SK-N-DZ (cell line): ENCODE measurements around the gene FMO3.

Experiments used
- DNase-seq: peaks from one replicate; pipeline ENCODE4 v3.0.0-alpha.2; 2015; ENCODE audit warnings: low spot score

The FMO3 gene

DNA sequence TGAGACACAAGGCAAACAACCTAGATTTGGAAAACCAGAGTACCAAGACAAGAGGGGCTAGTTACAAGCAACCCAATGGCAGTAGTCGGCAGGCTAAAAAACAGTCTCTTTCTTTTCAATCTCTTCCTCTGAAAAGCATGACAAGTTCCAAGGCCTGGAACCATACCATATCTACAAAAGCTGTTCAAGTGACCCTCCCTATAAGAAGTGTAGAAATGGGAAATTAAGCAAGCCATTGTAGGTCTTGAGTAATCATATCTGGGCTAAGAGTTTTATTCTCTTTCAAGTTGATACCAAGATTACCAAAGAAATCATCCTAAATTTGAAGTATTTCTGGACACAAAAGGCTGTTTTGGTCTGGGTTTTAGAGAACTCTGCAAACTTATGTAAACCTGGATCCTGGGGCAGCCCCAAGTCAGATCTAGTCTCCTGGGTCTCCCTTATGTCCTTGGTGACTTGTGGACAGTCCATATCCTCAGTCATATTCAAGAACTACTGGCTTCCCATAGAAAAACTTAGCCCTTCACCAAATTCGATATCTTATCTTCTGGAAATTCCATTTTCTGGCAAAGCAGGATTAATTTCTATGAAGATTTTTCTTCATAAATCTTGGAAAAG, 24.7 kb downstream of the FMO3 start:
- DNase-seq = no peak

DNA sequence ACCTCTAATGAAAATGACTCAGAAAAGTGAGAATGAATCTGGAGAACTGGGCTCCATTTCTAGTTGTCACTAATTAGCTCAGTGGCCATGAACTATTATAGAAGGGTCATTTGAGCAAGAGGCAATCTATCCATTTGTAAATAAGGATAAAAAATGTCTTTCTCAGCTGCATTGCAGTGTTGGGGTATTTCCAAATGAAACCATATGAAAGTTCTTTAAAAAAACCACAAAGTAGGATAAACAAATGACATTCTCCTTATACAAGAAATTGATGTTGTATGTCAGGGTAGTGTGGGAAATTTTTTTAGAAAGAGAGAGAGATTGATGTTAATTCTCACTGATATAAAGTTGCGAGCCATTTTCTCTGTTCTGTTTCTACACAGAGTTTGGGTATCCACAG, 26.0 kb downstream of the FMO3 start:
- no peak for DNase-seq

DNA sequence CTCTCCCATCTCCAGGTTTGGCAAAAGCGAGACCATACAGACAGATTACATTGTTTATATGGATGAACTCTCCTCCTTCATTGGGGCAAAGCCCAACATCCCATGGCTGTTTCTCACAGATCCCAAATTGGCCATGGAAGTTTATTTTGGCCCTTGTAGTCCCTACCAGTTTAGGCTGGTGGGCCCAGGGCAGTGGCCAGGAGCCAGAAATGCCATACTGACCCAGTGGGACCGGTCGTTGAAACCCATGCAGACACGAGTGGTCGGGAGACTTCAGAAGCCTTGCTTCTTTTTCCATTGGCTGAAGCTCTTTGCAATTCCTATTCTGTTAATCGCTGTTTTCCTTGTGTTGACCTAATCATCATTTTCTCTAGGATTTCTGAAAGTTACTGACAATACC, 26.4 kb downstream of the FMO3 start:
- no peak for DNase-seq

DNA sequence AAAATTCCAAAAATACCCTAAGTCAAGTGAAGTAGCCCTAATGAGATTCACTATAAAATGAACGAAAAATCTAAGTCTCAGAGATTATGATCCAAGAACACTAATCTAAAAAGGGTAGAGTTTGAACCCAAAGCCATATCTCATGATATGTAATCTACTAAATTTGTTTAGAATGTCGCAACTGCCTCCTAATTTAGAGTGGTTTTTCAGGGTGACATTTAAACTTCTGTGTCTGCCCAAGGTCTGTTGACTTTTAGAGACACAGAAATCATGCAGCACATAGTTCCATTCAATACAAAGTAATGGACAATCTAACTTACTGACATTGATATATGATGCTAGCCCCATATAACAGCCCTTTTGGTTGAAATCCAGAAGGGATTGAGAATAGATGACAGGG, 28.9 kb downstream of the FMO3 start:
- DNase-seq = no peak

DNA sequence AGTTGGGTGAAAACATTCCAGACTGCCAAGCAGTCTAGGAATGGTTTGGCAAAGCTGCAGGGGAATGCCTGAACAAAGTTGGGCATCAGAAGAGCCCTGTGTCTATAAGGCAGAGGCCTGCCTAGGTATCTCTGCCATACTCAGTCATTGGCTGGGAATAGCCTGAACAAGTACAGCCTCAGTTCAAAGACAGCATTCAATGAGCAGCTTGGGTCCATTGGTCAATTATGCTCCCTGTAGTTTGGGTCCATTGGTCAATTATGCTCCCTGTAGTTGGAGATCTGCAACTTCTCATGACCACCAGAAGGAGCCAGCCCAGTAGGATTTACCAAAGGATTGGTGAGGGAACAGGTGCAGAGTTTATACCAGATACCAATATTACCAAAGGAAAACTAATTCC, 31.6 kb downstream of the FMO3 start:
- no peak for DNase-seq

DNA sequence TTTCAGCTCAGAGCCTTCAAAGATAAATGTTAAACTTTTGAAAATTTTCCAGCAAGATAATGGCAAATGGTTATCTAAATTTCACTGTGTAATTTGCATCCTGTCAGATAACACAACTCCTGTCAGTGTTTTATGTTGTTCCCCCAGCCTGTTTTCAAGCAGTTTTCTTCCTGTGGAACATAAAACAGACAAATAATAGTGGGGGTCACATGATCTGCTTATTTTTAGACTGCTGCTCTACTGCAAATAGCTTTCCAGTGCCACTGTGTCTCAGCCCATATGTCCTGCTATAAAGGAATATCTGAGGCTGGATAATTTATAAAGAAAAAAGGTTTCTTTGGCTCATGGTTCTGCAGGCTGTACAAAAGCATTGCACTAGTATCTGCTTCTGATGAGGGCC, 32.2 kb downstream of the FMO3 start:
- no peak for DNase-seq

DNA sequence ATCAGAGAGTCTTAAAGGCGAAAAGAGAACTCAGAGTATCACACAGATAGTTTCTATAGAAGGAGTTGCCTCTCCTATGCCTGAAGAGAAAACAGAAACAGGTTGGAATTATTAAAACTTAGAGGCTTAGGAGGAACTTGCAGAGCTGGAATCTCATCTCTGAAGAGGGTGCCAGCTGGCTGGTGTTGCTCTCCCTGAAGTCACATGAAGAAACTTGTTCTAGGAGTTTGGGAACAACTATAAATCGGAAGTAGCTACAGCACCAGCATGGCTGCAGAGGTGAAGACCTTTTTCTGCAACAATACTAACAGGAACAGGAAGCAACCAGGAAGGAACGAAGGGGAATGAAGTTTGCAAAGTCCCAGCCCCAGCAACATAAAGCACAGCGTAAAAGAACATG, 35.8 kb downstream of the FMO3 start:
- no peak for DNase-seq

DNA sequence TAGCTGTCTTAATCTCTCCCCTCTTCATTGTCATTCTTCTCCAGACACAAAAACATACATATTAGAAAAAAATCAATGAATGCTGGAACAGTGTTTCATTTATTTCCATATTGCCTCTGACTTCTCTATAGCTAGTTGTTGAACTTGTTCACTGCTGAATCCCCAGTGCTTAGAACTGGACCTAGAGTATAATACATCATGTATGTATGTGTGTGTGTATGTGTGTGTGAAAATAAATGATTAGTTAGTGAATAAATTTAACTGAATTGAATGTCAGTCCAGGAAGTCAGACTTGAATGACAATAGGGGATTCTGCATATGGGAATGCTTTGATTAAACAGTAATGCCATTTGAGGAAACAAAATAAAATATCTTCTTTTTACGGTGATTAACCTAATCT, 36.4 kb downstream of the FMO3 start:
- no peak for DNase-seq

DNA sequence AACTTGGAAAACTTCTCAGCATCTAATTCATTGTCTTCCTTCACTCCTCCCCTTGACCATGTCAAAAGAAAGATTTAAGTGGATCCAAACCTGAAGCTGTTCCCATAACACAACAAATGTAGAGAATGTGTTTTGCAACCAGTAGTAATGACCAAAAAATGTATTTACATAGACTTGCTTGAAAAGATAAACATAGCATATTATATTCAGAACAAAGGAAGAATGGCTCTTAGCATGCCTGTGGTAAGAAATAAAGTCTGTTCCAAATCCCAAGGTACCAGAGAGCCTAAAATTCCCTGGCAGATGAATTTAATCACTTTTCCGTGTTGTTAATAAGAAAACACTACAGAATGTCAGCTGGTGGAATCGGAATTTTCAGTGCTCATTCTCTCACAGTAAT, 36.8 kb downstream of the FMO3 start:
- no peak for DNase-seq

DNA sequence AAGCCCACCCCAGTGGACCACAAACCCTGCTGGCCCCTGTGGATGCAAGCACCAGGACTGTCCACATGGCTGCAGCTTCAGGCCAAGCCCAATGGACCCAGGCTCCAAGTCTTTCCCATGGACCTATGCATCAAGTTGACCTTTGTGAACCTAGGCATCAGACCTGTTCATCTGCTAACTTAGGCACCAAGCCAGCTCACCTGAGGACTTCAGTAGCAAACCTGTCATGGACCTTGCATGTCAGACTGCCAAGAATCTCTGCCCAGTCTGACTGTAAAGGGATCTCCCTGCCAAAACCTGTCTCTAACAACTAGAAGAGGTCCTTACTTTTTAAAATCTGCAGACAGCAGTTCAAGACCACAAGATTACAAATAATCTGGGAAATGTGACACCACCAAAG, 37.8 kb downstream of the FMO3 start:
- no peak for DNase-seq

DNA sequence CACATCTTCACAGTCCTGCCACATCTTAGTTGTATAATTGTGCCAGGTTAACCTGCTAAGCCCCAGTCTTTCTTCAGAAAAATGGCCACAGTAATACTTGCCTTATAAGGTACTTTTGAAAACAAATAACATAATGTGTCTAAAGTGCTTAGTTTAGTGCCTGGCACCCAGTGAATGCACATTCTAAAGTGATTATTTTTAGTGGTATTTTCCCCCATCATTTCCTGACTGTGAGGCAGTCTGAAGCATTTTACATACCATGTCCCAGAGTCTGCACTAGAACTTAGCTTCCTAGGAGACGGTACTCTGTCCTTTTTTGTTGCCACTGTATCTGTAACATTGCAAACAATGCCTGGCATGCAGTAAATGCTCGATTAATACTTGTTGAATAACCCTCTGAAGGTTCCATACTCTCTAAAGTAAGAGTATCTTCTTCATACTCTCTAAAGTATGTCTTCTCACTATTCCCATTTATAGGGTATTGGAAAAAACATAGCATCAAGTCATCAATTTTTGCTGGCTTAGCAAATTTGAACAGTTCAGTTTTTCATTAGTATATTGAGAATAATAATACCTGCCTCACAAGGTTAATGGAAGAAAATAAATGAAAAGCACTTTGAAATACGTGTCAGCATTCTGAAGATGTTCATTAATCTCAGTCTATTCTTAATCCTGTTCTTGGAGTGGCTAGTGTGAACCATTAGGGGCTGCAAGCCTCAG, 43.7 kb downstream of the FMO3 start:
- no peak for DNase-seq

DNA sequence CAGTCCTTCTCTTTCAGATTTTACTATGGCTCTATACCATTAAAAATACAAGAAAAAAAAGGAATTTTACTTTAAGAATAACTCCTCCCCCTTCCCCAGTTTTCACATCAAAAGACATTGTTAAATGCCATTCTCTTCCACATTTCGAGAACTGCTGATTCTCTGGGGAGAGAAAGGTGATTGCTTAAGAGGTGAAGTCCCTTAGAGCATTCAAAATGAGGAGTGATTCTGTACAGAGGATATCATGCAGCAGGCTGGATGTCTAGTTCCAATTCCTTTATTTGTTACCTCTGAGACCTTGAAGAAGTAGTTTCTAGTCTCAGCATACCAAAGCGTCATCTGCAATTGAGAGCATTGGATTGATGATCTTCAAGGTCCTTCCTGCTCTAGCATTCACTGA, 46.9 kb downstream of the FMO3 start:
- DNase-seq = no peak

DNA sequence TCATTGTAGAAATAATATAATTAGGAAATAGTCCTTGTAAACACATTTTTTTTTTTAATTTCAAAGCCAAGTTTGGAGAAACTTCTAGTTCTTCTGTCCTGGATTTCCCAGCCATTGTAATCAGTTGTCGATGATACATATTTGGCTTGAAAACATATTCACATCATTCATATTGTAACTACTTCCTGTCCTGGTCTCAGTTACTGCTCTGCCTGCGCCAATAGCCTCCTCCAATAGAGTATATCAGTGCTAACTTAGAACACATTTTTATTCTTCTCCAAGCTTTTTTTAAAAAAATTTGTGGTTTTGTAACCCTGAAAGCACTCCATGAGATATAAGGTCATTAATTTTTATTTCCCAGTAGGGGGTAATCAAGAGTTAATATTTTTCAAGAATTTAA, 48.3 kb downstream of the FMO3 start:
- no peak for DNase-seq

DNA sequence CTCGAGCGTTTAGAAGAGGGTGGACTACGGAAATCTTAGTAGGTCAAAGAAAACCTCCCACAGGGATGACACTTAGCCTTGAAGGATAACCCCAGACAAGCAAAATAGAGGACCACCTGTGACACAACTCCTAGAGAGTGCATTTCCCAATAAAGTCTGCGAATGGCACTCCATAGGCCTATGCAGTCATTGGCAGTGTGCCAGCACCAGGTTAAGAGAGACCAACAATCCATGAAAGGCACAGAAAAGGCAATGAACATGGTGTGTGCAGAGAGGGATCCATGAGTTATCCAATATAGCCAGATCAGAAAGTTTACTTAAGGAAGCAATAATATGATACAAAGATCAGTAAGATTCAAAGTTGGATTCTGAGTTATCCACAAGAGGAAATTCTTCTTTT, 49.2 kb downstream of the FMO3 start:
- DNase-seq = no peak

DNA sequence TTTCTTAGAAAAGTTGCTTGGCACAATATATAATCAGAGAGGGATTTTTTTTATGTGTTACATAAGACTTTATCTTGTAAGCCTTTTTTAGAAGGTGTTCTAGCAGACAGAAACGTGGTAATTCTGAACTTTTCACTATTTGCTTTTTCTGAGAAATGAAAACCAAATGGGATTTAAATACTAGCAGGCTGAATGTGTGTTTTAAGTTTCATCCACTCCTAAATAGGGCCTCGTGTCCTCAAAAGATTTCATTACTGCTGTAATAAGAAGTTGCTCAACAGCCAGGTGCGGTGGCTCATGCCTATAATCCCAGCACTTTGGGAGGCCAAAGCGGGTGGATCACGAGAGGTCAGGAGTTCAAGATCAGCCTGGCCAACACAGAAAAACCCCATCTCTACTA, 49.7 kb downstream of the FMO3 start:
- DNase-seq = no peak

DNA sequence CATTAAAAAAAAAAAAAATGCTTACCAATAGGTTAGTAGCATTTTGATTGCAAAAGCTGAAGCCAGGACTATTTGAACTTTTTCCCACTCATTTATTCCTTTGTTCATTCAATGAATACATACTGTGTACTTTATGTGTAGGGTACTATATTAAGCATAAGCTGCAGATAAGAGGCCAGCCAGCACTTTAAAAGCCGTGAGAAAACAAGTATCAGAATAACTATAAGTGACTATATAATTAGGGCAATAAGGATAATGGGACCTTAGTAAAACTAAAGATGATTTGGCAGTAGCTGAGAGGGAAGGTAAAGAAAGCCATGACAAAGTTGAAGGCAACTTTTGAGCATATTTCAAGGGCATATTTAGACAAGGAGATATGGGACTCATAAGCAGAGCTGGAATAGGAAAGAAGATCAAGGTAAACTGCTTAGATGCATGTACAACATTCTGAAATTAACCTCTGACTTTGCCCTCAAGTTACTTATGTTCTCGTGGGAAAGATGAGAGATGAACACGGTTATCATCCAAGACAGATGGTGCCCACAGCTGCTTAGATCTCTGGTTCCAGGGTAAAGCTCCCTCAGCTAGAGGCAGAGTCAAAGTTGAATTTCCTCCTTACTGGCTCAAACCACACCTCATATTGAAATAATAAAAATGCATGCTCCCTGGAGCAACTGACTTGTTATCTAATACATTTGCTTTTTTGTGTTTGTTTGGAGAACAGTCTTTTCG, 50.4 kb downstream of the FMO3 start:
- no peak for DNase-seq

DNA sequence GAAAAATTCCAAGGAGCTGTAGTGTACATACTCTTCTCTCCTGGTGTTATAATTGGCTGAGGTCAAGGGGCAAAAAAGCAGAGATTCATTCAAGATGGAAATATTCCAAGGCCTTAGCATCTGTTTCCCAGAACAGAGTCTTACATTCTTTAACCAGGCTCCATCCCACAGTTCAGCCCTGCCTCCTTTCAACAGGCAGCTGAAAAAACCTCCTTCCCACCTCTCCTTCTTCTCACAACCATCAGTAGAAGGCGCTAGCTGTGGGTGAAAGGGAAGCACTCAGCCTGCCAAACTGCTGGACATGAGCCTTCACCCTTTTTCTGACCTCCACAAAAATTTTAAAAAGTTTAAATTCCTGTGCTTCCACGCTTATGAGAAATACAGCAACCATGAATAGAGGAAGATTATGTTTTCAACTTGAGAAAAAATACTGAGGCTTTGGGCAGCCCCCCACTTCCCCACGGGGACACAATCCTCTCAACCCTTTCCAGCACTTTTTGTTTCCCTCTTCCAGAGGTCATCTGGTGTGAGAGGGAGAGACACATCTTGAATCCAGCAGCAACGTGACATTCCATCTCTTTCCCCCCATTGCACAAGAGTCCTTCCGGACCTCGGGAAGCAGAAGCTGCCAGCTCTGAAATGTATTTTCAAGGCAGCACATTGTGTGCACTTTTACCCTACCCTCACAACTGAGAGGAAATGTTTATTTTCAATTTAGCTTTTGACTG, 51.1 kb downstream of the FMO3 start:
- no peak for DNase-seq

DNA sequence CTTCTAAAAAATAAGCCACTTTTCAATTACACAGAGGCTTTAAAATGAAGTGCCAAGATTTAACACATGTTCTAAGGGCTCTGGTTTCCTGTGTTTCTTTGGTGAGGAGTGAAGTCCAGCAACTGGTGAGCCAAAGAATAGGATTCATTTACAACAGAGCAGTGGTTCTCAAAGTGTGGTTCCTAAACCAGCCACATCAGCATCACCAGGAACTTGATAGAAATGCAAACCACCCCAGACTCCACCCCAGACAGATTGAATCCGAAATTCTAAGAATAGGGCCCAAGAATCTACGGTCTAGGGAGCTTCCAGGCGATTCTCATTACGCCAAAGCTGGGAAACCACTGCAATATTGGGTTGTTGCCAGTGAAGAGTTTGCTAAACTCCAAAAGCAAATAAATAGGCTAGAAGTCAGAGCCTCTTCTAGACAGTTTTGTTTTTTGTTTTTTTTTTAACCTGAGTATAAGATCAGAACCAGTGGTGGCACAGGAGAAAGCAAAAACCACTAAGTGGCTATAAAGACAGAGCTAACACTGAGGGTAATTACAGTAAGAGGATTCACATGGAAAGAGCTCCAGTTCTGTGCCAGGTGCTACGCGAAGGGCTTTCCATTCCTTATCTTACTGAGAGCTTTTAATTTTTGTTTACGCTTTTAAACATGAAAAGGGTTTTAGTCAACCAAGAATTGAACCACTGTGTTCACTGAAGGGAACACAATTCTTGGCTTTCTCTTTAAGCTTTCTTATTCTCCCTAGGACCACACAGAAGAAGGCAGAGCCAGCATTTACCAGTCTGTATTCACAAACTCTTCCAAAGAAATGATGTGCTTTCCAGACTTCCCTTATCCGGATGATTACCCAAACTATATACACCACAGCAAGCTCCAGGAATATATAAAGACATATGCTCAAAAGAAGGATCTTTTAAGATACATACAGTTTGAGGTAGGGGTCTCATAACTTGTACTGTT, 52.0 kb downstream of the FMO3 start:
- no peak for DNase-seq

DNA sequence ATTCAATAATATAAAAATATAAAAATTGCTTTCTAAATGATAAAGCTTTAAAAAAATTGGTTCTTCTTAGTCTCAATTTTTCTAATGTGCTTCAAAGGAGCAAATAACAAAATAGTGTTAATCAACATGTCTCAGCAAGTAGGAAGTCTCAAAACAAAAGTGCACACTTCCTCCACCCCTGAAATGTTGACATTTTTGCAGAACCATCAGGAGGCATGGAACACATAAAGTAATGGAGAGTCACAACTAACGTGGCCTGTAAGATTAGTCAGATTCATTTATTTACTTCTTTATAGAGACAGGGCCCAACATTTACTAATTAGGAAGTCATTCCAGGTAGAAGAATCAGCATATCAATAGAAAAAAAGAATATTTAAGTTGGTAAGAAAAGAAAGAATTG, 59.5 kb downstream of the FMO3 start:
- no peak for DNase-seq

DNA sequence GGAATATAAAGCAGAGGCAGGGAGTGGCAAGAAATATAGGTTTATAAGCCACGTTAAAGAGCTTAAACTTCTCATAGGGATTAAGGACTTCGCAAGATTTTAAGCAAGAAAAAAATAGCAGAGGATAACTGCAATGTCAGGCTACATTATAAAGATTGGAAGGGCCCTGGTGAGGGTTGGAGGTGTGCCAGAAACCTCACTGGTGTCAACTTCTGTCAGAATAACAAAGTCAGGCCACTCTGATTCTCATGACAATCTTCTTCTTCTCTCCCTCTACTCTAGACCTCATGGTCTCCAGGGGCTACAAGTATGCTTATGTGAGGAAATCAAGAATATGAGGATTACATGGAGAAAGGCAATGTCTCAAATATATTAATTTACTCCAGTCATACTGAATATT, 61.8 kb downstream of the FMO3 start:
- no peak for DNase-seq

DNA sequence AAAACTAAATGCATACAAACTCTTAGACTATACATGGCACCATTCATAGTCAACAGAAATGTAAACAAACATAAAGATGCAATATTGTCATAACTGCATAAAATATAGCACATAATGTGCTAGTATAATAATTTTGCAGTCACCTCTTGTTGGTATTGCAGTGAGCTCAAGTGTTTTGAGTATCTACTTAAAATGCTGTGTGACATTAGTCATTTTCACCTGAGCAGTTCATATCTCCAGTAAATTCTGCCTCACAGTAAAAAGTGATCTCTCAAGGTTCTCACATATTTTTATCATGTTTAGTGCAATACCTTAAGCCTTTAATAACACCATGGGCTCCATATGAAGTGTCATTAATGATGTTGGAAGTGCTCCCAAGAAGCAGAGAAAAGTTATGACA, 64.8 kb downstream of the FMO3 start:
- DNase-seq = no peak
